Measurements from ENCODE around the gene ITGB6. TPM values are rescaled to one million over a fixed set of nuclear protein-coding genes. Genes with fewer than 3 reads are reported as not detected.

Gene ITGB6, protein sequence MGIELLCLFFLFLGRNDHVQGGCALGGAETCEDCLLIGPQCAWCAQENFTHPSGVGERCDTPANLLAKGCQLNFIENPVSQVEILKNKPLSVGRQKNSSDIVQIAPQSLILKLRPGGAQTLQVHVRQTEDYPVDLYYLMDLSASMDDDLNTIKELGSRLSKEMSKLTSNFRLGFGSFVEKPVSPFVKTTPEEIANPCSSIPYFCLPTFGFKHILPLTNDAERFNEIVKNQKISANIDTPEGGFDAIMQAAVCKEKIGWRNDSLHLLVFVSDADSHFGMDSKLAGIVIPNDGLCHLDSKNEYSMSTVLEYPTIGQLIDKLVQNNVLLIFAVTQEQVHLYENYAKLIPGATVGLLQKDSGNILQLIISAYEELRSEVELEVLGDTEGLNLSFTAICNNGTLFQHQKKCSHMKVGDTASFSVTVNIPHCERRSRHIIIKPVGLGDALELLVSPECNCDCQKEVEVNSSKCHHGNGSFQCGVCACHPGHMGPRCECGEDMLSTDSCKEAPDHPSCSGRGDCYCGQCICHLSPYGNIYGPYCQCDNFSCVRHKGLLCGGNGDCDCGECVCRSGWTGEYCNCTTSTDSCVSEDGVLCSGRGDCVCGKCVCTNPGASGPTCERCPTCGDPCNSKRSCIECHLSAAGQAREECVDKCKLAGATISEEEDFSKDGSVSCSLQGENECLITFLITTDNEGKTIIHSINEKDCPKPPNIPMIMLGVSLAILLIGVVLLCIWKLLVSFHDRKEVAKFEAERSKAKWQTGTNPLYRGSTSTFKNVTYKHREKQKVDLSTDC
- 0.30 and 0.60 TPM in 2 replicates for total RNA-seq

GRCh38 chr2:160199683-160200389, at the start of gene ITGB6:
TSS of gene ITGB6 (minus strand) at chr2:160200272. CDS start at chr2:160200063, 209 bp downstream.

GRCh38 chr2:160062292-160063005, 137.6 kb downstream of the ITGB6 start, which contains the start of gene PLA2R1:
TSS of gene PLA2R1 (minus strand) at chr2:160062615. CDS start at chr2:160062403, 212 bp downstream.

Other genes starting within 250 kb of the ITGB6 start
- gene PLA2R1, start 137.7 kb downstream of the ITGB6 start, total RNA-seq: 8.0 TPM in 2 replicates

All from smooth muscle cell of the umbilical artery (primary cell).